Heart left ventricle (tissue), 16 donors: ENCODE measurements around the gene PPP4R2. TPM values are rescaled to one million over a fixed set of nuclear protein-coding genes. Genes with fewer than 3 reads are reported as not detected.

Experiments
- ATAC-seq, 4 donors: fragments of 200-7000 bp; cut with Tn5 transposase; one replicate each; pipeline ENCODE4 v1.9.1; 2020 to 2022; ENCODE audit warnings: moderate library complexity in 4 of 4, mild to moderate bottlenecking in 3 of 4, moderate number of reproducible peaks in 1 of 4
- DNase-seq, 5 donors: peaks; one replicate each; pipeline ENCODE4 v3.0.0-alpha.2; 2020
- H3K27ac ChIP-seq, 12 donors: fragments of 200-600 bp; sonication (generic) in 4 of 12; one replicate each; pipeline versions ENCODE4 v1.5.0 to v1.8.0; 2016 to 2022; ENCODE audit warnings: mild to moderate bottlenecking in 2 of 12
- H3K27me3 ChIP-seq, 9 donors: fragments of 200-600 bp; sonication (generic) in 2 of 9; one replicate each; pipeline versions ENCODE4 v1.5.1 to v1.8.0; 2016 to 2022; ENCODE audit warnings: mild to moderate bottlenecking in 3 of 9
- H3K36me3 ChIP-seq, 9 donors: fragments of 200-600 bp; sonication (generic) in 2 of 9; one replicate each; pipeline versions ENCODE4 v1.5.0 to v1.8.0; 2018 to 2022; ENCODE audit warnings: mild to moderate bottlenecking in 2 of 9
- H3K4me1 ChIP-seq, 12 donors: fragments of 200-600 bp; sonication (generic) in 4 of 12; one replicate each; pipeline versions ENCODE4 v1.5.0 to v1.8.0; 2016 to 2022; ENCODE audit warnings: mild to moderate bottlenecking in 3 of 12
- H3K4me3 ChIP-seq, 12 donors: fragments of 200-600 bp; sonication (generic) in 4 of 12; one replicate each; pipeline versions ENCODE4 v1.5.0 to v1.8.0; 2017 to 2022; ENCODE audit warnings: mild to moderate bottlenecking in 9 of 12, moderate library complexity in 4 of 12
- H3K9me3 ChIP-seq, 12 donors: fragments of 200-600 bp; sonication (generic) in 4 of 12; one replicate each; pipeline versions ENCODE4 v1.5.0 to v1.8.0; 2016 to 2022; ENCODE audit warnings: mild to moderate bottlenecking in 1 of 12
- CTCF ChIP-seq, 12 donors: fragments of 200-600 bp; sonication (generic) in 4 of 12; IDR thresholded peaks; one replicate each; pipeline versions ENCODE4 v1.5.0 to v1.8.0; 2018 to 2022; ENCODE audit warnings: antibody characterized with exemption in 12 of 12, mild to moderate bottlenecking in 5 of 12
- POLR2A ChIP-seq, 2 donors: fragments of 450-650 bp; IDR thresholded peaks; one replicate each; pipeline ENCODE4 v1.6.1; 2017; ENCODE audit warnings: antibody characterized with exemption in 2 of 2, mild to moderate bottlenecking in 2 of 2, moderate library complexity in 2 of 2
- WGBS, 4 donors: extraction: QIAGEN DNeasy Blood & Tissue Kit in 2 of 4; methylation state at CpG; one replicate each; pipeline versions ENCODE4 v1.1.5 to v1.1.7; 2013 to 2018; 5-methylcytosine and 5-hydroxymethylcytosine counted together
- intact Hi-C, 10 donors: fragments of 100-400 bp; cut with DNase I; formaldehyde crosslinking; loops; one replicate each; pipeline versions ENCODE4 v1.11.1 to v1.14.2; 2022
- polyA plus RNA-seq, 2 donors: library from polyadenylated mRNA; stranded (reverse); fragments of 200-250 nt; gene quantifications; one replicate each; pipeline ENCODE4 v1.2.3, GENCODE V29; 2013
- total RNA-seq, 9 donors: library from RNA; depleted of rRNA in 2 of 9; stranded (reverse); fragments of >200 nt in 2 of 9; fragmentation: NEBNext Ultra II Directional in 3 of 9; extraction: Animal tissue kit (Norgen Biotek cat#: 25700) in 3 of 9; gene quantifications; one replicate each; pipeline versions ENCODE4 v1.1.0 to v1.2.4, GENCODE V29; 2016 to 2023
- donor health status: ischemic (EF 13 %, LVEDD 7.1; RV severe dilation, severe dysfunction).
- donor health status: healthy with polysubstance abuse.
- donor health status: DM: no; HTN: yes; CAD: no.
- donor health status: DM: no; HTN: no; CAD: no.
- donor health status: ischemic (EF 25% LVEDD 6.9; RV normal size, moderate dysfunction).
- donor health status: ischemic (EF 25% LVEDD 5.7; RV mildly dilated, moderate dysfunction).
- donor health status: healthy.
- donor health status: DM: yes; HTN: yes; CAD: no.
- donor health status: ischemic (EF 35%, LVEDD 5.7; RV mildly dilated, moderate dysfunction).
- donor health status: nonischemic (EF 11% LVEDD 7.7; RV severe dilation, severe dysfunction).
- donor health status: DM: yes; HTN: yes; CAD: no.
- donor health status: PGD.
- donor health status: ischemic (EF 29% LVEDD 5.4; RV normal size, mild dysfunction).
- donor health status: nonischemic (EF 23%, LVEDD 6.1; RV moderate dilation, normal function).

The PPP4R2 gene
- total and polyA plus RNA-seq, 11 donors: 17.0 to 69.7 (median 48.1) TPM

DNA sequence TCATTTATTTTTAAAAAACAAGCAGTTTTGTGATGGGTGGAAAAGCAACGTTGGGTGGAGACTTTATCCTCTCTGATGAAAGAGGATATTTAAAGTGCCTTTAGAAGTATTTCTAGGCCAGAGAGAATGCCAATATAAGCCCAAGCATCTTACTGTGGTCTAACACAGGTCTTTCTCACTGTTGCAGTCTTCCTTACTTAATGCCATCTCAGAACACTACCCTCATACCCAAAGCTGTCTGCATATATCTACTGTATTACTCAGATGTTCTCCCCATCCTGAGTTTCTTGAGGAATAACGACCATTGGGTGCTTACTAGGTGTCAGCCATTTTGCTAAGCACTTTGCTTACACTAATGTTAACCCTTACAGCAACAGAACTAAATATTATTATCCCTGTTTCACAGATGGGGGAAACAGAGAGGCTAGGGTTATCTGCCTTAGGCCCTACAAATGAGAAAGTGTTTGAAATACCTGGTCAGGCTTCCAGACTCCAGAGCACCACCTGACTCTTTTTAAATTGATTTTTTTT, 35.0 kb downstream of the PPP4R2 start:
- DNase-seq (no peak), ATAC-seq (no peak)
- H3K36me3 ChIP-seq: no peaks in the 10 kb centered on the region
- peaks cover 1 to 71% (median 48%) of the 10 kb centered on the region in 12 donors for H3K4me1 ChIP-seq
- no peak overlapping the region for H3K4me3 ChIP-seq
- intact Hi-C loops: no loop called here
- H3K27ac ChIP-seq: no peak overlapping the region
- H3K27me3 ChIP-seq: no peaks in the 10 kb centered on the region
- WGBS, 4 donors: 22 to 29% (median 28%) methylated on average over 2 of the region's 2 CpGs
- TF ChIP-seq CTCF (IDR thresholded peaks at IDR 0.05) (no peak), POLR2A (IDR thresholded peaks at IDR 0.05) (no peak)
- no peaks in the 10 kb centered on the region for H3K9me3 ChIP-seq

DNA sequence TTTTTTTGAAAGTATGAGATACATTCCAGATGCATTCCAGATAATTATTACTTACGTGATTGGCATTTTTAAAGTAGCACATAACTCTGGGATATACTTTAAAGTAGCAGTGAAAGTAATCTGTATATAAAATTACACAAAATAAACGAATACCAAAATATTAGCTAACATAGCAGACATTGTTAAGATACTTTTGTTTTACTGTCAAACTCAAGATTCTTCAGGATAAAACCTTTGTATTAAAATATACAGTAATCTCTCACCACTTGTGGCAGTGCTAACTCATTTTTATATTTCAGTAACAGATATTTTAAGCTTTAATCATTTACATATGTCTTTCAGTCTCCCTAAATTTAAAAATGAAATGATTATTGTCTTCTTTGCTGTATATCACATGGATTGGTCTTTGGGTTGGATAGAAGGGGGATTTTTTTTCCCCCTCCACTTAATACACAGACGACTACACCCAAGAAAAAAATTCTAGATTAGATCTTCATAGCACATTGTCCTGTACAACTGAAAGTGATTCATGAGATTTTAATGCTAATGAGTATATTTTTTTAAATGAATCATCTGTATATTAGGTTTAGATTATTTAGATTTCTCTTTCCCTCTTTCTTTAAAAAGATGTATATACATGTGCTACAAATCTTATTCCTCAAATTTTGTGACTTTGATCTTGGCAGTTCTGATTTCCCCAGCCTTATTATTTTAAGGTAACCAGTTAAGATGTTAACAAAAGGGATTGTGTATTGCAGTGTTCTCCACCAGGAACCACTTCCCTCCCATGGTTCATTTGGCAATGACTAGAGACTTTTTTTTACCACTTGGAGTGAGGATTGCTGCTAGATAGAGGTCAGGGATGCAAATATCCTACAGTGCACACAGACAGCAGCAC, 40.3 kb downstream of the PPP4R2 start:
- H3K36me3 ChIP-seq: no peaks in the 10 kb centered on the region
- TF ChIP-seq POLR2A (IDR thresholded peaks at IDR 0.05): no peak
- TF ChIP-seq CTCF (IDR thresholded peaks at IDR 0.05): no peak
- WGBS, 4 donors: 45 to 54% (median 50%) methylated on average over 3 of the region's 3 CpGs
- ATAC-seq: peak in 3 of 4 donors; percentile 25 to 34 (median 31)
- peaks cover 7 to 86% (median 60%) of the 10 kb centered on the region in 12 donors for H3K4me1 ChIP-seq
- H3K9me3 ChIP-seq: no peaks in the 10 kb centered on the region
- H3K27me3 ChIP-seq: no peaks in the 10 kb centered on the region
- no peak overlapping the region for H3K27ac ChIP-seq
- no peak overlapping the region for H3K4me3 ChIP-seq
- DNase-seq: no peak
- intact Hi-C loops: loop anchor here in 1 of 10 donors (5.0 kb wide), 1 partner anchor 40 kb away; the partner anchor contains the start of gene PPP4R2

DNA sequence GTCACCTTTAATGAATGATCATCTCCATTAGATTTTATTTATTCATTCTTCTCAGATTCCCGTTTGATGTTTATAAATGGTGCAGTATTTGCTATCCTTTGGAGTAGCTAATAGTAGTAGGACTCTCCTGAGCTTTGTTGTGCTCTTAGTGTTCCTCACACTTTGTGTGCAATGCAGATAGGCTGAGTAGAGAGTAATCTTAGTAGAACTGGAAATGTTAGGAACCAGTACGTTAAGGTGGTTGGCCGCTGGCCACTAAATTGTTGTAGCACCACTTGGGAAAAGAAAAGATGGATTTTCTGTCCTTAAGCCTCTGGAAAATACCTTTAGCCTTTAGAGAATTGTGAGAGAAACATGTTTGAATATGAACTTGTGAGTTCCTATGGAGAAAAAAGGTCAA, 44.9 kb downstream of the PPP4R2 start:
- H3K4me1 ChIP-seq: peaks cover 6 to 83% (median 57%) of the 10 kb centered on the region in 12 donors

More for the DNA sequence above, 44.9 kb downstream of the PPP4R2 start:
- 15 to 28% (median 22%) methylated on average over 3 of the region's 3 CpGs for WGBS, 4 donors
- Histone ChIP-seq H3K27ac (no peak overlapping the region), H3K9me3 (no peaks in the 10 kb centered on the region), H3K36me3 (no peaks in the 10 kb centered on the region), H3K27me3 (no peaks in the 10 kb centered on the region), H3K4me3 (no peak overlapping the region)
- no peak for TF ChIP-seq POLR2A (IDR thresholded peaks at IDR 0.05)
- TF ChIP-seq CTCF (IDR thresholded peaks at IDR 0.05): no peak
- ATAC-seq: peak in 3 of 4 donors; percentile 50 to 63 (median 58)
- intact Hi-C loops: loop anchor here in 2 of 10 donors (2.0 to 5.0 kb wide), 2 partner anchors 43 to 44 kb away; partner anchors contain the start of gene PPP4R2 (in 1 of the 2)
- DNase-seq: peak in 1 of 5 donors; percentile 41
